RWPE1 (cell line): ENCODE results near the gene GP2.

Experiments
- CTCF ChIA-PET: fragments of 350-600 bp; sonication (Branson Sonifier 250); formaldehyde crosslinking; extraction: SDS; loops from one replicate; lab custom pipeline; 2021; lab: Yijun Ruan, JAX
- POLR2A ChIA-PET: fragments of 400-600 bp; formaldehyde crosslinking; extraction: SDS; loops from one replicate; lab custom pipeline; 2020; ENCODE audit warnings: antibody characterized with exemption; ENCODE audit not compliant: low non-redundant PET; lab: Yijun Ruan, JAX
- DNase-seq: peaks from one replicate; pipeline ENCODE4 v3.0.0; 2012; ENCODE audit warnings: low spot score
- H3K27ac ChIP-seq: fragments of 450-650 bp; 2 replicates; pipeline ENCODE4 v1.5.1; 2017
- TF ChIP-seq, protein P1 (sequence below): fragments of 450-650 bp; conservative IDR thresholded peaks from 2 replicates; pipeline ENCODE4 v1.5.1; 2017; ENCODE audit warnings: low read depth, mild to moderate bottlenecking

The GP2 gene

DNA sequence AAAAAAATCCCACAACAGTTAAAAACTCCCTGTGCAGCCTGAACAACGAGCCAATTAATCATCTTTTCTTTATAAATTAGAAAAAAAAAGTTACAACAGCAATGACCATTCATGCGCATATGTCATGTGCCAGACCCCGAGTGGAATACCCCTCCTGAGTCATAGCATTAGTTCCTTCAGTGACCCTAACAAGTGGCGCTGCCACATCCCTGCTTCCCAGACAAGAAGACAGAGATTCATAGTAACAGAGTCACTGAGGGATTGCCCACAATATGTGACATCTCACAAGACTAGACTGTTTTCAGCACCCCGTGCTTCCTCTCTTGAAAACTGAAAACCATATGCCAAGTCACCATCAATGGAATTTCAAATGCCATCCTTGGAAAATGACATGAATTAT is 17.3 kb upstream of the GP2 start:
- no peak for DNase-seq
- POLR2A ChIA-PET = no interaction called here
- no peak overlapping the region for H3K27ac ChIP-seq
- CTCF ChIA-PET = no interaction called here
- TF ChIP-seq, protein P1, sequence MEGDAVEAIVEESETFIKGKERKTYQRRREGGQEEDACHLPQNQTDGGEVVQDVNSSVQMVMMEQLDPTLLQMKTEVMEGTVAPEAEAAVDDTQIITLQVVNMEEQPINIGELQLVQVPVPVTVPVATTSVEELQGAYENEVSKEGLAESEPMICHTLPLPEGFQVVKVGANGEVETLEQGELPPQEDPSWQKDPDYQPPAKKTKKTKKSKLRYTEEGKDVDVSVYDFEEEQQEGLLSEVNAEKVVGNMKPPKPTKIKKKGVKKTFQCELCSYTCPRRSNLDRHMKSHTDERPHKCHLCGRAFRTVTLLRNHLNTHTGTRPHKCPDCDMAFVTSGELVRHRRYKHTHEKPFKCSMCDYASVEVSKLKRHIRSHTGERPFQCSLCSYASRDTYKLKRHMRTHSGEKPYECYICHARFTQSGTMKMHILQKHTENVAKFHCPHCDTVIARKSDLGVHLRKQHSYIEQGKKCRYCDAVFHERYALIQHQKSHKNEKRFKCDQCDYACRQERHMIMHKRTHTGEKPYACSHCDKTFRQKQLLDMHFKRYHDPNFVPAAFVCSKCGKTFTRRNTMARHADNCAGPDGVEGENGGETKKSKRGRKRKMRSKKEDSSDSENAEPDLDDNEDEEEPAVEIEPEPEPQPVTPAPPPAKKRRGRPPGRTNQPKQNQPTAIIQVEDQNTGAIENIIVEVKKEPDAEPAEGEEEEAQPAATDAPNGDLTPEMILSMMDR = no peak

DNA sequence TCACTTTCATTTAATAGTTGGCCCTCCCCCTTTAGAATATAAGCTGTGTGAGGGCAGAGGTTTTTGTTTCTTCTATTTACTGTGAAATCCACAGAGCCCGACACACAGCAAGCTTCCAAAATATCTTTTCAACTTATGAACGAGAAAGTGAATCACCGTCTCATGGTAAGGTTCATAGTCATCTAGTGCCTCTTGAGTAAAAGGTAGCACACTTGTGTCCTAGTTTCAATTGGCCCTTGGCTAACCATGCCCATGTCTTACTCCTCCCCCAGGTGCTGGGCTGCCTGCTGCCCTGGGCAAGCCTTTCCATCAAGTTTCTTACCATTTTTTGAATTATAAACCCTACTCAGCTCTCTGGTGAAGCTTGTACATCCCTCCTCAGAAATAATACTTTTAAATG is 12.4 kb upstream of the GP2 start:
- TF ChIP-seq, protein P1 = no peak
- DNase-seq = no peak
- POLR2A ChIA-PET = no interaction called here
- CTCF ChIA-PET = no interaction called here
- no peak overlapping the region for H3K27ac ChIP-seq

DNA sequence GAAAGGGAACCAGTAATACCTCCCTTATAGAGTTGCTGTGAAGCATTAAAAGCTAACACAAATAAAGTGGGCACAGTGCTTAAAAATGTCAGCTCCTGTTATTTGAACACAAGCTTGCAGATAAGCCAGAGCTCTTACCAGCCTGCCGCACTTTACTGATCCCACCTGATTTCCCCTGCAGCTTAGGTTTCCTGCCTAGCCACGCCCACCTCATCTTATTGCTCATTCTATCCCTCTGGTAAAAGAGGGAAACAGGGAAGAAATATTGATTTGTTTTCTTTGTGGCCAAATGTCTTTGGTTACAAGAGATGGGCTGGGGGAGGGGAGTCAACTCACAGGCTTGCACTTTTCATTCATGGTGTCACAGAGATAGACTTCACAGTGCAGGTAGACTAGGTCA is 9.6 kb upstream of the GP2 start:
- ChIA-PET POLR2A (no interaction called here), CTCF (no interaction called here)
- DNase-seq = no peak
- no peak overlapping the region for H3K27ac ChIP-seq
- TF ChIP-seq, protein P1 = no peak

DNA sequence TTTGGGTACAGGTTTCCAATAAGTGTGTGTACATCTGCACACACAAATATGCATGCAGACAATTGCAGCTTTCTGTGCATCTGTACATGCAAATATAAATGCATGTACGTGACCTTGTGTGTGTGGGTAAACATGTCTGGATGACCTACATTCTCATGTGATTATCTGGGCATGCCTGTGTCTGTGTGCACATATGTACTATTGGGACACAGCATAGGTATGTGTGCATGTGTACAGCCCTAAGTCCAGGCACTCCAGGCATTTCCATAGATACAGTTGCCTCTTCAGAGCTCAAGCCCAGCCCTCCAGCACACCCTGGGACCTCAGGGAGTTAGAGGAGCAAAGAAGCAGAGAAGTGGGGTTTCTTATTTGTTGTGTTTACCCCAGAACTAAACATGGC is 7.1 kb upstream of the GP2 start:
- no peak for DNase-seq
- TF ChIP-seq, protein P1 = no peak
- ChIA-PET CTCF (no interaction called here), POLR2A (no interaction called here)
- no peak overlapping the region for H3K27ac ChIP-seq

DNA sequence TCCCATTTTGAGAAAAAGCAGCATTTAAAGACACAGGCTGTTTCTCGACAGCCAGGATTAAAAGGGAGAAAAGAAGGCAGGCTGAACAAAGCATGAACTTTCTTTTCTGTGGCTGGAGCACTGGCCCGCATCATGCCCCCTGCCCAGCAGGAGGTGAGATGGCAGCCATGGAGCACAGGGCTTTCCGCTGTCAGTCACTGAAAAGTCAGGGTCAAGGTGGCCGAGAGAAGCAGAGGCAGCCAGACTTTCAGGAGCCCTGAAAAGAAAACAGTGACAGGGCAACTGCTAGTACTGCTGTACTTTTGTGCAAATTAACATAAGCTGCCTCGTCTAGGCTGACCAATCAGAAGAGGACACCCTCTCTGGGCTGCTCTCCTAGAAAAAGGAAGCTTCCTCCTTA is 5.8 kb upstream of the GP2 start:
- no peak overlapping the region for H3K27ac ChIP-seq
- POLR2A ChIA-PET = no interaction called here
- TF ChIP-seq, protein P1 = no peak
- DNase-seq = no peak
- CTCF ChIA-PET = no interaction called here

DNA sequence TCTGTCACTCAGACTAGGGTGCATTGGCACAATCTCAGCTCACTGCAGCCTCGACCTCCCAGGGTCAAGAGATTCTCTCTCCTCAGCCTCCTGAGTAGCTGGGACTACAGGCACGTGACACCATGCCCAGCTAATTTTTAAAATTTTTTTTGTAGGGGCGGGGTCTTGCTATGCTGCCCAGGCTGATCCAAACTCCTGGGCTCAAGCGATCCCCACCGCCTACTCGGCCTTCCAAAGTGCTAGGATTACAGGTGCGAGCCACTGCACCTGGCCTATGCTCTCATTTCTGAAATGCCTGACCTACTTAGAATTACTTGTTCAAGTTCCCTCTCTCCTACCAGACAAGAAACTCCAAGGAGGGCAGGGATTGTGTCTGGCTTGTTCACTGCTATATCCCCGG is 5.1 kb upstream of the GP2 start:
- no peak overlapping the region for H3K27ac ChIP-seq
- TF ChIP-seq, protein P1 = no peak
- no peak for DNase-seq
- ChIA-PET CTCF (no interaction called here), POLR2A (no interaction called here)

DNA sequence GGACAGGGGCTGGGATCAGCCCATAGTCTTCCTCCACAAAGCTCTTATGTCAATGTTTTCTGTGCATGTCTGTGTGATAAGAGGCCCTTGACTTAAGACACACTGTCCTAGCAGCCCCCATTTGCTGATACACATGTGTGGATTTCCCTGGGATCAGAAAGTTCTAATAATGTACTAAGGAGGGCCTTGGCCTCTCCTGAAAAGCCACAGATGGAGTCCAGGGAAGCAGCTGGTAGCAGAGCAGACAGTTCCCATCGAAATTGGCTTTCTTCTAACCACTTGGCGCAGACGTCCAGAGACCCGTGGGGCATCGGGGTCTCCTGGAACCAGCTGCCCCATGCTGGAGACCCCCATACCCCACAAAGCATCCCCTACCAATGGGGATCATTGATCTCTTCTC is 4.3 kb upstream of the GP2 start:
- CTCF ChIA-PET = interaction anchor here (0.5 kb wide), 1 partner anchor 755 kb away, joined by 3 read pairs; no protein-coding TSS in a partner anchor
- POLR2A ChIA-PET = no interaction called here
- no peak overlapping the region for H3K27ac ChIP-seq
- TF ChIP-seq, protein P1 = no peak
- no peak for DNase-seq
